Transverse colon (tissue), 4 donors: ENCODE data around the gene SMURF2.

Source experiments
- CTCF ChIP-seq, 5 experiments: fragments of 200-600 bp in 3 of 5; fragments of 450-650 bp in 2 of 5; sonication (generic) in 3 of 5; IDR thresholded peaks; 1 replicate in 2 of 5; 2 replicates in 3 of 5; pipeline ENCODE4 v1.5.1; 2016 to 2017; ENCODE audit warnings: antibody characterized with exemption in 5 of 5, inconsistent platforms in 3 of 5, mild to moderate bottlenecking in 2 of 5, moderate library complexity in 1 of 5
- POLR2A ChIP-seq: fragments of 450-650 bp; IDR thresholded peaks from one replicate; pipeline ENCODE4 v1.6.1; 2016; ENCODE audit warnings: antibody characterized with exemption, mild to moderate bottlenecking, moderate library complexity
- POLR2AphosphoS5 ChIP-seq, 3 donors: sonication (generic); formaldehyde crosslinking; IDR thresholded peaks; one replicate each; pipeline ENCODE4 v1.6.1; 2016; ENCODE audit warnings: antibody characterized with exemption in 3 of 3

DNA sequence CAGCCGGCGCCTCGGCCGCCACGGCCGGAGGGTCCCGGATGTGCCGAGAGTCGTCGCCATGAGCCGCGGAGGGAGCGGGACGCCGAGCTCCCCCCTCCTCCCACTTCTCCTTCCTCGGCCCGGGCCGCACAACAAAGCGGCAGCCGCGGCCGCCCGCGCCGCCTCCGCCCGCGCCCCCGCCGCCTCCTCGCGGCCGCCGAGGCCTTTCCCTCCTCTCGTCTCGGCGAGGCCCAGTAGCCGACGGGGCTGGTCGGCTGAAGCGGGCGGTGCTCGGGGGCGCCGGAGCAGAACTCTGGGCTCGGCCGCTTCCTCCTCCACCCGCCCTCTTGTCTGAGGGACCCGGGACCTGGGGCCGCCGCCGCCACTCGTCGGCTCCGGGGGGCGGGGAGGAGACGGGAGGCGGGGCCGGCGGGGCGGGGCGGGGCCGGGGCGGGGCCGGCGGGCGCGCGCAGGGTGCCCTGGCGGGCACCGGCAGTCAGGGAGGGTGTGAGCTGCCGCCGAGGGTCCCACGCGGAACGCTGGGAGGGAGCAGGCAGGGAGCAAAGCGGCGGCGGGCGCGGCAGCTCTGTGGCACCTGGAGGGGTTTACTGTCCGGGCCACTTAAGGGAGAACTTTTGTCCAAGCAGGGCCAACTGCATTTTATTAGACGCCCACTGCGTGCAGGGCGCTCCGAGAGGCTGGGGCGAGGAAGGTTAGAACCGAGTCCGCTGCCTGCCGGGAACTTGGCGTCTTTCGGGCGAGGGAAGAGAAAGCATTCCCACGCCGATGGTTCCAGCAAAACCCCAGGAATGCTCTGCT lies at the start of gene SMURF2:
- TF ChIP-seq CTCF (IDR thresholded peaks at IDR 0.05) (peak in 2 of 5 experiments; percentile 31 to 35), POLR2AphosphoS5 (IDR thresholded peaks at IDR 0.05) (peak; percentile 89 to 93 (median 91)), POLR2A (peak; percentile 75)
